HG03103 (cell line): ENCODE results near the gene PBX1.

ENCODE experiments used
- ATAC-seq: cut with Tn5 transposase; IDR thresholded peaks from one replicate; pipeline ENCODE4 v1.9.1; 2021; ENCODE audit warnings: low read depth; ENCODE audit not compliant: unreplicated experiment

Gene PBX1

GRCh38 chr1:164562947-164563520, 4.0 kb downstream of the PBX1 start:
- ATAC-seq = no peak

DNA sequence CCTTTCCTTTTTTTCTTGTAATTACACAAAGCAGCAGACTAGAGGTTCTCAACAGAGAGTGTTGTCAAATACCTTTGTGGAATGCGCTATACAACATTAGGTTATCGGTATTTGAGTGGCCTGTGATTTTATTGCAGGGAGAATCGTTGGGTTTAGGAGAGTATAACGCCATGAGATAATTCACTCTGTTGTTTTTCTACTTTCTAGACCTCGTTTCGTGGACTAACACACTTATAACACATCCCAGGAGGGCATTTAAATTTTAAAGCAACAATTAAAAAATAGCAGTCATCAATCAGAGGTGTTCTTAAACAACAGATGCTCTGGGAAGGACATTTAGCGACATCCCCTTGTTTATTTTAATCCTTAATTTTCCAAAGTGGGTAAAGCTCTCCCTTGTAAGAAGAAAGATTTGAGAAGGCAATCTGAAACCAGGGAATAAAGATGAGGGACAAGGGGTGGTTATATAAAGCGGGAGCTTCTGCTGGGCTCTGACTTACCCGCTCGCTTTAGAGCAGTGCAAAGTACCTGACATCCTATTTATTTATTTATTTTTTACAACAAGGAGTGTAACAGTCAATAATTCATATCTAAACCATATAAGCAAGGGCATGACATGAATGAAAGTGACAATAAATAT, 4.9 kb downstream of the PBX1 start:
- no peak for ATAC-seq

- no peak for ATAC-seq
Observed at GRCh38 chr1:164564378-164564777, 5.4 kb downstream of the PBX1 start.

- no peak for ATAC-seq
Observed at GRCh38 chr1:164565357-164565756, 6.4 kb downstream of the PBX1 start.

DNA sequence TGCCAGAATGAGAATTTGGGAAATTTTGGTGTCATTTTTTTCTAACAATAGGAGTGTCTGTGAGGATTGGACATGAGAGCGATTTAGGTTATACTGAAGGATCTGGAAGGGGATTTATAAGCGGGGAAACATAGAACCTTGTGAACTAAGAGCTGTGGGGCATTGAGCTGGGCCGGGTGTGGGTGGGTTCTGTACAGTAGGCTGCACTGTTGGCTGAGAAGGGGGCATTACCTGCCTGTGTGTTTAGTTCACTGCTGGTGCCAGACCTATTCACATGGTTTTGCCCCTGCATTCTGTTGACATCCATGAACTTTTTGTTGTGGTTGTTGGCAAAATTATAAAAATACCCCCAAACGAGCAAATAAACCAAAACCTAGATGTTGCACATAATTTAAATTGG, 8.8 kb downstream of the PBX1 start:
- ATAC-seq = no peak

DNA sequence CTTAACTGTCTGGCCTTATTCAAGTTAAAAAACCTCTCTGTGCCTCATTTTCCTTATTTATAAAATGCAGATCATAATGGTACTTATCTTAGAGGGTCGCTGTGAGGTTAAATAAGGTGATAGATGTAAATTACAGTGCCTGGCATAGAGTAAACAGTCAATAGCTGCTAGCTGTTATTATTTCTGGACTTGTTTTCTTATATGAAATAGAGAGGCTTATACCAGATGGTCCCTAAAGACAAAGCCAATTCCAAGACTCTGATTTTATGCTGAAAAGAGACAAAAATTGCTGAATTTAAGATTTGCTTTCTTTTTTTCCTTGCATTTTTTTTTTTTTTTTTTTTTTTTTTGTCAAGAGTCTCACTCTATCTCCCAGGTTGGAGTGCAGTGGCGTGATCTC, 10.3 kb downstream of the PBX1 start:
- ATAC-seq = no peak

GRCh38 chr1:164569866-164570265, 10.9 kb downstream of the PBX1 start:
- no peak for ATAC-seq

DNA sequence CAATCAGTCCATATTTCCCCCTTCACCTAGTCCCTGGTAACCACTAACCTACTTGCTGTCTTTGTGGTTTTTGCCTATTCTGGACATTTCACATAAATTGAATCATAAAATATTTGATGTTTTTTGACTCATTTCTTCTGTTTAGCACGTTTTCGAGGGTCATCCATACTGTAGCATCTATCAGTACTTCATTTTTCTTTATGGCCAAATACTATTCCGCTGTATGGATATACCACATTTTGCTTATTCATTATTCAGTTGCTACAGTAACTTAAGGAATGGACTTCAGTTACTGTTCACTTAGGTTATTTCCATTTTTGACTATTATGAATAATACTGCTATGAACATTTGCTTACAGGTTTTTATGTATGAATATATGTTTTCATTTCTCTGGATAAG, 12.3 kb downstream of the PBX1 start:
- no peak for ATAC-seq

DNA sequence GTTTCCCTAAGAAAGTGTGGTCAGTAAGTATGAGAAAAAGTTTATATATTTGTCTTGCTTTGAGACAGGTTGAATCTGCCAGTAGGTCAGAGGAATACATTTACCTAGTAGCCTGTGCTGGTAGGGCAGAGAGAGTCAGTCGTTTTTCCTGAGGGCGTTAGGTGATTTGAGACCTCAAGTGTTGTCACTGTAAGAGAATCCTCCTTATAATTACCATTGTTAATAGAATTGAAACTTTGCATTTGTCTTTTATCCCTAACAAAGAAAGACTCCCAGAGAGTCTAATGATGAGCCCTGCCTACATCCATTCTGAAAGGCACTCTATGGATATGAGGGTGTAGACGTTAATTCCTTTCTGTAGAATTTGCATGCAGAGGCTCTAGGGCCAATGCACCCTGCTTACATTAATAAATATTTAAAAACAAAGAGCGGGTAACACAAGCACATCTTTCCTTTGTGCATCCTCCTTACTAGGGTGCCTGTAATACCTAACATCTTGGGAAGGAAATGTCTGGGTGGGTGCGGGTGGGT, 16.4 kb downstream of the PBX1 start:
- ATAC-seq = no peak

GRCh38 chr1:164576291-164577271, 17.6 kb downstream of the PBX1 start:
- ATAC-seq = no peak

- ATAC-seq = no peak
Observed at GRCh38 chr1:164577291-164577690, 18.3 kb downstream of the PBX1 start.

- ATAC-seq = no peak
Observed at GRCh38 chr1:164578479-164579200, 19.7 kb downstream of the PBX1 start.

GRCh38 chr1:164579381-164579780, 20.4 kb downstream of the PBX1 start:
- no peak for ATAC-seq

GRCh38 chr1:164581762-164582161, 22.8 kb downstream of the PBX1 start:
- no peak for ATAC-seq

DNA sequence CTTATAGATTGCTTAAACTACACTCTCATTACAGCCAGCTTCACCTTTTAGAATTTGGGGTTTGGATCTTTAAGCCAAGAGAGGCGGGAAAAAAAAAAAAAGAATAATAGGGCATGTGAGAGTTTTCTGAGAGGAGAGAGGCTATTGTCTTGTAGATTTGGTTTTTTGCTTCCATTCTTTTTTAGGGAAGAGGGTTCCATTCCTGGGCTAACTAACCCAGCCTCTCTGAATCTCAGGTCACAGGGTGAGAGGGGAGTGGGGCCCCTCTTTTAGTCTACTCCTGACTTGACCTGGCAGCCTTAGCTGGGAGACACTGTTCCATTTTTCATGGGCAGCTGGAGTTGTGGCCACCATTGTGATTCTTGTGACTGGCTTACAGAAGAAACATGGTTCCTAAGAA, 24.2 kb downstream of the PBX1 start:
- ATAC-seq = no peak

- ATAC-seq = no peak
Observed at GRCh38 chr1:164583835-164584539, 25.0 kb downstream of the PBX1 start.

DNA sequence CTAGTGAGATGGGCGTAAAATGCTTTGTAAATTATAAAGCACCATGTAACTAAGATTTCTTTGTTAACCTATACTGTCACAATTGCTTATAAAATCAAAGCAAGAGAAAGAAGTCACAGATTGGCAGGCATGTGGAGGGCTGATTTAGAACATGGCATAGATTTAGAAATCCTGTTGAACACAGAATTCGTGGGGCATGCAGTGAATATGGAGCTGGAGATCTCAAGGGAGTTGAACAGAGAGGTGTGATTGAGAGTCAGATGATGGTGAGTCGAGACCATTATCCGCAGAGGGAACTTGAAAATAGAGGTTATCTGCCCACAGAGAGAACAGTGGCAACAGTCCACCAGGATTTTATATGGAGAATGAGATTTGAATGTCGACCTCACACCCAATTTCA, 27.6 kb downstream of the PBX1 start:
- ATAC-seq = no peak

GRCh38 chr1:164587617-164588501, 28.9 kb downstream of the PBX1 start:
- no peak for ATAC-seq
